Body of pancreas (tissue), 4 donors: ENCODE measurements around the gene FAM174B. TPM values are rescaled to one million over a fixed set of nuclear protein-coding genes. Genes with fewer than 3 reads are reported as not detected.

Experiments
- ATAC-seq: fragments of 150-250 bp; one replicate; pipeline ENCODE4 v1.9.1; 2016
- DNase-seq, 4 donors: peaks; one replicate each; pipeline ENCODE4 v3.0.0-alpha.2; 2019
- H3K27ac ChIP-seq, 4 donors: fragments of 200-600 bp; sonication (generic); 1 replicate in 3 of 4; 2 replicates in 1 of 4; pipeline versions ENCODE4 v1.5.1 to v1.6.1; 2016 to 2019; ENCODE audit warnings: mild to moderate bottlenecking in 1 of 4, mixed read lengths in 1 of 4, moderate library complexity in 1 of 4
- H3K27me3 ChIP-seq, 2 donors: fragments of 200-600 bp; sonication (generic); one replicate each; pipeline ENCODE4 v1.6.0; 2016; ENCODE audit warnings: mild to moderate bottlenecking in 1 of 2
- H3K36me3 ChIP-seq, 2 donors: fragments of 200-600 bp; sonication (generic); replicated peaks in 1 of 2; 2 replicates each; pipeline ENCODE4 v1.5.1; 2016; ENCODE audit warnings: low read depth in 2 of 2; ENCODE audit not compliant: insufficient read depth in 1 of 2
- H3K4me1 ChIP-seq: fragments of 200-600 bp; sonication (generic); one replicate; pipeline ENCODE4 v1.6.0; 2016
- H3K4me3 ChIP-seq, 2 donors: fragments of 200-600 bp; sonication (generic); 1 replicate in 1 of 2; 2 replicates in 1 of 2; pipeline ENCODE4 v1.5.1; 2016 to 2019
- H3K9me3 ChIP-seq, 3 donors: fragments of 200-600 bp; sonication (generic); 1 replicate in 2 of 3; 2 replicates in 1 of 3; pipeline ENCODE4 v1.5.1; 2016
- POLR2A ChIP-seq, 3 donors: fragments of 450-650 bp; IDR thresholded peaks; one replicate each; pipeline ENCODE4 v1.6.1; 2016; ENCODE audit warnings: antibody characterized with exemption in 3 of 3, mild to moderate bottlenecking in 2 of 3
- WGBS, 2 donors: methylation state at CpG; one replicate each; pipeline ENCODE4 v1.1.5; 2017; 5-methylcytosine and 5-hydroxymethylcytosine counted together
- intact Hi-C: fragments of 100-400 bp; cut with DNase I; formaldehyde crosslinking; loops from one replicate; pipeline ENCODE4 v1.15.1; 2023
- total RNA-seq, 2 donors: library from RNA; depleted of rRNA; stranded (reverse); fragments of >200 nt; gene quantifications; one replicate each; pipeline ENCODE4 v1.1.0, GENCODE V29; 2016
- TF ChIP-seq, protein P1 (sequence below), 7 experiments: fragments of 450-650 bp in 4 of 7; fragments of 200-600 bp in 3 of 7; sonication (generic) in 3 of 7; IDR thresholded peaks; one replicate each; pipeline ENCODE4 v1.5.1; 2016 to 2019; ENCODE audit warnings: antibody characterized with exemption in 7 of 7

The FAM174B gene
- total RNA-seq: 10 to 100 TPM; 51.4 to 59.9 TPM

- intact Hi-C loops: no loop called here
- DNase-seq: peak; percentile 67 to 82 (median 75)
- Histone ChIP-seq H3K27me3 (no peaks in the 10 kb centered on the region), H3K27ac (peak within 1 kb of the TSS; percentile 87 to 93 (median 90)), H3K4me3 (peak within 1 kb of the TSS; percentile 36 to 40), H3K9me3 (no peaks in the 10 kb centered on the region), H3K36me3 (no peaks in the 10 kb centered on the region), H3K4me1 (peaks cover 47% of the 10 kb centered on the region)
- TF ChIP-seq POLR2A (IDR thresholded peaks at IDR 0.05): peak; percentile 68 to 87 (median 74)
- TF ChIP-seq, protein P1, sequence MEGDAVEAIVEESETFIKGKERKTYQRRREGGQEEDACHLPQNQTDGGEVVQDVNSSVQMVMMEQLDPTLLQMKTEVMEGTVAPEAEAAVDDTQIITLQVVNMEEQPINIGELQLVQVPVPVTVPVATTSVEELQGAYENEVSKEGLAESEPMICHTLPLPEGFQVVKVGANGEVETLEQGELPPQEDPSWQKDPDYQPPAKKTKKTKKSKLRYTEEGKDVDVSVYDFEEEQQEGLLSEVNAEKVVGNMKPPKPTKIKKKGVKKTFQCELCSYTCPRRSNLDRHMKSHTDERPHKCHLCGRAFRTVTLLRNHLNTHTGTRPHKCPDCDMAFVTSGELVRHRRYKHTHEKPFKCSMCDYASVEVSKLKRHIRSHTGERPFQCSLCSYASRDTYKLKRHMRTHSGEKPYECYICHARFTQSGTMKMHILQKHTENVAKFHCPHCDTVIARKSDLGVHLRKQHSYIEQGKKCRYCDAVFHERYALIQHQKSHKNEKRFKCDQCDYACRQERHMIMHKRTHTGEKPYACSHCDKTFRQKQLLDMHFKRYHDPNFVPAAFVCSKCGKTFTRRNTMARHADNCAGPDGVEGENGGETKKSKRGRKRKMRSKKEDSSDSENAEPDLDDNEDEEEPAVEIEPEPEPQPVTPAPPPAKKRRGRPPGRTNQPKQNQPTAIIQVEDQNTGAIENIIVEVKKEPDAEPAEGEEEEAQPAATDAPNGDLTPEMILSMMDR (IDR thresholded peaks at IDR 0.05): peak in 4 of 7 experiments; percentile 17 to 31 (median 25)
- peak; percentile 76 for ATAC-seq
- 0 to 1% methylated on average over 42 to 98 of the region's 100 CpGs for WGBS, 2 donors
Observed at GRCh38 chr15:92655178-92655995, at the start of gene FAM174B. Gene FAM174B, minus strand, starts transcription at chr15:92655775.

- intact Hi-C loops: no loop called here
- DNase-seq: no peak
- no peak overlapping the region for H3K27ac ChIP-seq
- no peaks in the 10 kb centered on the region for H3K9me3 ChIP-seq
- H3K4me1 ChIP-seq: no peaks in the 10 kb centered on the region
- no peak for TF ChIP-seq POLR2A (IDR thresholded peaks at IDR 0.05)
- TF ChIP-seq, protein P1 (IDR thresholded peaks at IDR 0.05): no peak
- H3K27me3 ChIP-seq: no peaks in the 10 kb centered on the region
- H3K4me3 ChIP-seq: no peak overlapping the region
- H3K36me3 ChIP-seq: no peaks in the 10 kb centered on the region
- 72 to 82% methylated on average over 5 of the region's 5 CpGs for WGBS, 2 donors
- no peak for ATAC-seq
Observed at GRCh38 chr15:92696096-92696495, 40.5 kb upstream of the FAM174B start.

DNA sequence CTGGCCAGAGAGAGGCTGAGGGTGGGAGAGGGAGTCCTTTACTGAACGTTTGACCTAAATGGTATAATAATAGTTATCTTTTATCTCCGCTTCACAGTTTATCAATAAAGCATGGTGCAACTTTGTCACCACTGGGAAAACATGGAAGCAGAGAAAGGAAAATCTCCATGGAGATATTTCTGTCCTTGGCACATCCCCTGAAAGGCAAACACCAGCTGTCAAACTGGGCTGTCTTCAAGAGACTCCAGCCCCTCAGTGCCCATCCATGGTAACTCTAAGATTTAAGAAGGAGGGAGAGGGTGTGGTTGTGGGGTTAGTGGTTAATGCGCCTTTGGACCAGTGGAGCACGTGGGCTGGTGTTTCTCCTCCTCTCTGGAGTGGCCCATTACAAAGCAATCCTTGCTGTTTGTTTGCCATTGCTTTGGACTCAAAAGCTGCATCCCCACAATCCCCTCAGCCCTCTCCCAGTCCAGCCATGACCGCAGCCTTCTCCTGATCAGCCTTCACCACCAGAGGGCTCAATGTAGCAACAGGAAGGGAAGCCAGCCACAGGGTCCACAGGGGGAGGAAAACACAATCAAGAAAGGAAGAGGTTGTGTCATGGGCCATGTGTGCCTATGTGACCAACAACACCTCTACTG is 38.2 kb upstream of the FAM174B start:
- 64 to 75% methylated on average over 5 of the region's 5 CpGs for WGBS, 2 donors
- H3K27ac ChIP-seq: no peak overlapping the region
- DNase-seq (peak in 1 of 4 donors; percentile 10), ATAC-seq (no peak)
- H3K27me3 ChIP-seq: no peaks in the 10 kb centered on the region
- no peaks in the 10 kb centered on the region for H3K4me1 ChIP-seq
- TF ChIP-seq, protein P1 (IDR thresholded peaks at IDR 0.05): peak in 1 of 7 experiments; percentile 11
- TF ChIP-seq POLR2A (IDR thresholded peaks at IDR 0.05): no peak
- intact Hi-C loops: no loop called here
- no peaks in the 10 kb centered on the region for H3K36me3 ChIP-seq
- no peak overlapping the region for H3K4me3 ChIP-seq
- no peaks in the 10 kb centered on the region for H3K9me3 ChIP-seq

DNA sequence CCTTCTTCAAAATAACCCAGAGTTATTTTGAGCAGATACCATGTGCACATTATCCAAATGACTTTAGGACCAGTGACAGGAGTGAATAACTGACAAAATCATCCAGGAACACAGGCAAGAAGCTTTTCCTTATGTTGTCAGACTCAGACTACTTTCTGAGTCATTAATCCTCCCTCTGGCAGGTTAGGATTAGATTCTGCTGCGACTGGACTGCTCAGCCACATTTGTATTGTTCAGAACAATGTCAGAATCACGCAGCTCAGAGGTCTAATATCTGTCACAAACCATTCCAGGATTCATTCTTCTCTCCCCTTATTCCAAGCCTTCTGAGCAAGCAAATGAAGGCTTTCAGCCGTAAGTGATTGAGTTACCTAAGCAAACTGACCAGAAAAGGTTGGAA is 34.8 kb upstream of the FAM174B start:
- TF ChIP-seq, protein P1 (IDR thresholded peaks at IDR 0.05): no peak
- TF ChIP-seq POLR2A (IDR thresholded peaks at IDR 0.05): no peak
- no peak for DNase-seq
- H3K4me1 ChIP-seq: no peaks in the 10 kb centered on the region
- no peaks in the 10 kb centered on the region for H3K27me3 ChIP-seq
- no peaks in the 10 kb centered on the region for H3K9me3 ChIP-seq
- no peak overlapping the region for H3K27ac ChIP-seq
- intact Hi-C loops: no loop called here
- no peak overlapping the region for H3K4me3 ChIP-seq
- ATAC-seq: no peak
- no peaks in the 10 kb centered on the region for H3K36me3 ChIP-seq
- WGBS, 2 donors: 87 to 91% methylated on average over 3 of the region's 3 CpGs
